GM12878 (cell line): ENCODE results near the gene ADSL.

Experiments used
- ASH2L ChIP-seq: fragments of 300-600, 200-600 bp; sonication (generic); IDR thresholded peaks from 2 replicates; pipeline ENCODE4 v1.6.1; 2017; ENCODE audit warnings: low read depth, mild to moderate bottlenecking, borderline replicate concordance
- BCLAF1 ChIP-seq: fragments of 450-650 bp; IDR thresholded peaks from 2 replicates; pipeline ENCODE4 v1.6.1; 2017; ENCODE audit warnings: antibody characterized with exemption, mild to moderate bottlenecking, moderate library complexity
- CREM ChIP-seq: IDR thresholded peaks from 2 replicates; pipeline ENCODE4 v1.6.1; 2014; ENCODE audit warnings: antibody characterized with exemption, low read depth
- JUNB ChIP-seq: IDR thresholded peaks from 2 replicates; pipeline ENCODE4 v1.6.1; 2016; ENCODE audit warnings: antibody characterized with exemption, mild to moderate bottlenecking
- POLR2A ChIP-seq: IDR thresholded peaks from 2 replicates; pipeline ENCODE4 v1.6.1; 2011; ENCODE audit warnings: low read depth, mild to moderate bottlenecking, low read length
- TF ChIP-seq, protein P1 (sequence below), 3 experiments: IDR thresholded peaks in 2 of 3; conservative IDR thresholded peaks in 1 of 3; 2 replicates each; pipeline ENCODE4 v1.5.1; 2011; ENCODE audit warnings: low read depth in 3 of 3, low read length in 3 of 3, mild to moderate bottlenecking in 3 of 3, control low read depth in 2 of 3, moderate library complexity in 2 of 3, inconsistent platforms in 1 of 3, mixed read lengths in 1 of 3; ENCODE audit not compliant: control insufficient read depth in 2 of 3, insufficient read depth in 1 of 3; ENCODE audit errors: extremely low read depth in 1 of 3
- TF ChIP-seq, protein P2 (sequence below): fragments of 450-650 bp; IDR thresholded peaks from 2 replicates; pipeline ENCODE4 v1.6.1; 2016; ENCODE audit warnings: mild to moderate bottlenecking, moderate library complexity, borderline replicate concordance

DNA sequence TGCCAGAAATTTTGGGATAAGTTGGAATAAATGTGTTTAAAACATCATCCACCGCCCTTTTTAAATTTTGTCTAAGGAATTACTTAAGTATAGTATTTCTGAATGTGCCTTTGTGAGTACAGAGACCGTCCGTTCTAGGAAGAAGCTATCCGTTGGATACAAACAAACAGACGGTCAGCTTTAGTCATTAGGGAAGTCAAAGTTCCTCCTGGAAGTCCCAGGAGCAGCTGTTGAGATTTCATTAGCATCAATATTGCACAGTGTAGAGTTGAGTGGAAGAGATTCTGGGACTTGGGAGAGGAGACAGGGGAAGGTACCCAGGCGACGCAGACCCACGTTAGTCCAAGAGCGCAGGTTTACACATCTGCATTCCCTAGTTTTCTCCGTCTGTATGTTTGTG, 15.7 kb upstream of the ADSL start:
- TF ChIP-seq, protein P1, sequence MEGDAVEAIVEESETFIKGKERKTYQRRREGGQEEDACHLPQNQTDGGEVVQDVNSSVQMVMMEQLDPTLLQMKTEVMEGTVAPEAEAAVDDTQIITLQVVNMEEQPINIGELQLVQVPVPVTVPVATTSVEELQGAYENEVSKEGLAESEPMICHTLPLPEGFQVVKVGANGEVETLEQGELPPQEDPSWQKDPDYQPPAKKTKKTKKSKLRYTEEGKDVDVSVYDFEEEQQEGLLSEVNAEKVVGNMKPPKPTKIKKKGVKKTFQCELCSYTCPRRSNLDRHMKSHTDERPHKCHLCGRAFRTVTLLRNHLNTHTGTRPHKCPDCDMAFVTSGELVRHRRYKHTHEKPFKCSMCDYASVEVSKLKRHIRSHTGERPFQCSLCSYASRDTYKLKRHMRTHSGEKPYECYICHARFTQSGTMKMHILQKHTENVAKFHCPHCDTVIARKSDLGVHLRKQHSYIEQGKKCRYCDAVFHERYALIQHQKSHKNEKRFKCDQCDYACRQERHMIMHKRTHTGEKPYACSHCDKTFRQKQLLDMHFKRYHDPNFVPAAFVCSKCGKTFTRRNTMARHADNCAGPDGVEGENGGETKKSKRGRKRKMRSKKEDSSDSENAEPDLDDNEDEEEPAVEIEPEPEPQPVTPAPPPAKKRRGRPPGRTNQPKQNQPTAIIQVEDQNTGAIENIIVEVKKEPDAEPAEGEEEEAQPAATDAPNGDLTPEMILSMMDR (IDR thresholded peaks at IDR 0.05 in 2 of 3, conservative IDR thresholded peaks at IDR 0.05 in 1 of 3; ENCODE audit: control insufficient read depth in 2 of 3, extremely low read depth in 1 of 3, insufficient read depth in 1 of 3, low read depth in 3 of 3, low read length in 3 of 3): no peak
- TF ChIP-seq JUNB (no peak), ASH2L (no peak), BCLAF1 (no peak), POLR2A (no peak), CREM (no peak)
- TF ChIP-seq, protein P2, sequence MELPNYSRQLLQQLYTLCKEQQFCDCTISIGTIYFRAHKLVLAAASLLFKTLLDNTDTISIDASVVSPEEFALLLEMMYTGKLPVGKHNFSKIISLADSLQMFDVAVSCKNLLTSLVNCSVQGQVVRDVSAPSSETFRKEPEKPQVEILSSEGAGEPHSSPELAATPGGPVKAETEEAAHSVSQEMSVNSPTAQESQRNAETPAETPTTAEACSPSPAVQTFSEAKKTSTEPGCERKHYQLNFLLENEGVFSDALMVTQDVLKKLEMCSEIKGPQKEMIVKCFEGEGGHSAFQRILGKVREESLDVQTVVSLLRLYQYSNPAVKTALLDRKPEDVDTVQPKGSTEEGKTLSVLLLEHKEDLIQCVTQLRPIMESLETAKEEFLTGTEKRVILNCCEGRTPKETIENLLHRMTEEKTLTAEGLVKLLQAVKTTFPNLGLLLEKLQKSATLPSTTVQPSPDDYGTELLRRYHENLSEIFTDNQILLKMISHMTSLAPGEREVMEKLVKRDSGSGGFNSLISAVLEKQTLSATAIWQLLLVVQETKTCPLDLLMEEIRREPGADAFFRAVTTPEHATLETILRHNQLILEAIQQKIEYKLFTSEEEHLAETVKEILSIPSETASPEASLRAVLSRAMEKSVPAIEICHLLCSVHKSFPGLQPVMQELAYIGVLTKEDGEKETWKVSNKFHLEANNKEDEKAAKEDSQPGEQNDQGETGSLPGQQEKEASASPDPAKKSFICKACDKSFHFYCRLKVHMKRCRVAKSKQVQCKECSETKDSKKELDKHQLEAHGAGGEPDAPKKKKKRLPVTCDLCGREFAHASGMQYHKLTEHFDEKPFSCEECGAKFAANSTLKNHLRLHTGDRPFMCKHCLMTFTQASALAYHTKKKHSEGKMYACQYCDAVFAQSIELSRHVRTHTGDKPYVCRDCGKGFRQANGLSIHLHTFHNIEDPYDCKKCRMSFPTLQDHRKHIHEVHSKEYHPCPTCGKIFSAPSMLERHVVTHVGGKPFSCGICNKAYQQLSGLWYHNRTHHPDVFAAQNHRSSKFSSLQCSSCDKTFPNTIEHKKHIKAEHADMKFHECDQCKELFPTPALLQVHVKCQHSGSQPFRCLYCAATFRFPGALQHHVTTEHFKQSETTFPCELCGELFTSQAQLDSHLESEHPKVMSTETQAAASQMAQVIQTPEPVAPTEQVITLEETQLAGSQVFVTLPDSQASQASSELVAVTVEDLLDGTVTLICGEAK: no peak
